Measurements from ENCODE around the gene BCL11A. TPM values are rescaled to one million over a fixed set of nuclear protein-coding genes. Genes with fewer than 3 reads are reported as not detected.
A peak's percentile ranks its signal among the peaks of the same experiment; 100 is the strongest.

The BCL11A gene
- total RNA-seq, 4 donors from 2014 or later: 4.6 to 12.8 (median 9.0) TPM

GRCh38 chr2:60551240-60552077, 2.0 kb downstream of the BCL11A start:
- H3K36me3 ChIP-seq: no peaks in the 10 kb centered on the region
- H3K4me1 ChIP-seq: peaks cover 28% of the 10 kb centered on the region in 2 donors
- H3K27ac ChIP-seq: no peak overlapping the region
- peak; percentile 53 to 66 for DNase-seq
- intact Hi-C loops (cut with DNase I): loop anchor here (10.0 kb wide), 1 partner anchor 1257 kb away; no protein-coding TSS in a partner anchor
- no peaks in the 10 kb centered on the region for H3K27me3 ChIP-seq
- TF ChIP-seq POLR2A (IDR thresholded peaks at IDR 0.05): no peak
- no peak for TF ChIP-seq CTCF (IDR thresholded peaks at IDR 0.05)
- 4 to 6% methylated on average over 28 to 43 of the region's 63 CpGs for WGBS, 2 donors
- peak overlapping the region in 2 of 3 donors; percentile 60 to 64 for H3K4me3 ChIP-seq (replicated peaks in 1 of 3)
- H3K9me3 ChIP-seq: no peaks in the 10 kb centered on the region

GRCh38 chr2:60550984-60551239, 2.5 kb downstream of the BCL11A start:
- WGBS, 2 donors: 7 to 10% methylated on average over 4 to 8 of the region's 8 CpGs
- Histone ChIP-seq H3K4me3 (replicated peaks in 1 of 3) (peak overlapping the region in 1 of 3 donors; percentile 60), H3K27me3 (no peaks in the 10 kb centered on the region), H3K4me1 (peaks cover 28% of the 10 kb centered on the region in 2 donors), H3K9me3 (no peaks in the 10 kb centered on the region), H3K27ac (no peak overlapping the region), H3K36me3 (no peaks in the 10 kb centered on the region)
- intact Hi-C loops (cut with DNase I): loop anchor here (10.0 kb wide), 1 partner anchor 1256 kb away; no protein-coding TSS in a partner anchor
- DNase-seq: no peak
- TF ChIP-seq POLR2A (IDR thresholded peaks at IDR 0.05) (no peak), CTCF (IDR thresholded peaks at IDR 0.05) (no peak)

GRCh38 chr2:60550178-60550983, 3.1 kb downstream of the BCL11A start:
- Histone ChIP-seq H3K36me3 (no peaks in the 10 kb centered on the region), H3K27ac (no peak overlapping the region), H3K4me3 (replicated peaks in 1 of 3) (peak overlapping the region; percentile 22 to 60 (median 27)), H3K27me3 (no peaks in the 10 kb centered on the region), H3K9me3 (no peaks in the 10 kb centered on the region), H3K4me1 (peaks cover 23 to 24% of the 10 kb centered on the region in 2 donors)
- TF ChIP-seq POLR2A (IDR thresholded peaks at IDR 0.05): no peak
- peak in 5 of 6 experiments; percentile 40 to 81 (median 72) for TF ChIP-seq CTCF (IDR thresholded peaks at IDR 0.05)
- peak; percentile 83 to 86 for DNase-seq
- 1 to 3% methylated on average over 24 to 37 of the region's 62 CpGs for WGBS, 2 donors
- intact Hi-C loops (cut with DNase I): loop anchor here (10.0 kb wide), 1 partner anchor 1256 kb away; no protein-coding TSS in a partner anchor

GRCh38 chr2:60549928-60550177, 3.6 kb downstream of the BCL11A start:
- H3K27ac ChIP-seq: no peak overlapping the region
- H3K4me1 ChIP-seq: peaks cover 19 to 22% of the 10 kb centered on the region in 2 donors
- H3K36me3 ChIP-seq: no peaks in the 10 kb centered on the region
- no peak for TF ChIP-seq CTCF (IDR thresholded peaks at IDR 0.05)
- TF ChIP-seq POLR2A (IDR thresholded peaks at IDR 0.05): no peak
- DNase-seq: peak in 1 of 2 donors; percentile 29
- no peaks in the 10 kb centered on the region for H3K27me3 ChIP-seq
- H3K4me3 ChIP-seq (replicated peaks in 1 of 3): peak overlapping the region; percentile 22 to 60 (median 27)
- intact Hi-C loops (cut with DNase I): loop anchor here (10.0 kb wide), 1 partner anchor 1255 kb away; no protein-coding TSS in a partner anchor
- WGBS, 2 donors: 0% methylated on average over 13 of the region's 13 CpGs
- H3K9me3 ChIP-seq: no peaks in the 10 kb centered on the region
